LNCaP clone FGC (cell line): Measurements from ENCODE around the gene SERPINE1.

Experiments
- DNase-seq: peaks from one replicate; pipeline ENCODE4 v3.0.0-alpha.2; 2011; ENCODE audit warnings: low read depth
- H3K4me3 ChIP-seq: 2 replicates; pipeline ENCODE4 v1.5.1; 2011; ENCODE audit warnings: mild to moderate bottlenecking, low read depth, low read length, control low read depth
- TF ChIP-seq, protein P1 (sequence below): IDR thresholded peaks from 2 replicates; pipeline ENCODE4 v1.5.1; 2012; ENCODE audit warnings: mild to moderate bottlenecking; ENCODE audit not compliant: control insufficient read depth, insufficient read depth; ENCODE audit errors: extremely low read depth

SERPINE1 gene

DNA sequence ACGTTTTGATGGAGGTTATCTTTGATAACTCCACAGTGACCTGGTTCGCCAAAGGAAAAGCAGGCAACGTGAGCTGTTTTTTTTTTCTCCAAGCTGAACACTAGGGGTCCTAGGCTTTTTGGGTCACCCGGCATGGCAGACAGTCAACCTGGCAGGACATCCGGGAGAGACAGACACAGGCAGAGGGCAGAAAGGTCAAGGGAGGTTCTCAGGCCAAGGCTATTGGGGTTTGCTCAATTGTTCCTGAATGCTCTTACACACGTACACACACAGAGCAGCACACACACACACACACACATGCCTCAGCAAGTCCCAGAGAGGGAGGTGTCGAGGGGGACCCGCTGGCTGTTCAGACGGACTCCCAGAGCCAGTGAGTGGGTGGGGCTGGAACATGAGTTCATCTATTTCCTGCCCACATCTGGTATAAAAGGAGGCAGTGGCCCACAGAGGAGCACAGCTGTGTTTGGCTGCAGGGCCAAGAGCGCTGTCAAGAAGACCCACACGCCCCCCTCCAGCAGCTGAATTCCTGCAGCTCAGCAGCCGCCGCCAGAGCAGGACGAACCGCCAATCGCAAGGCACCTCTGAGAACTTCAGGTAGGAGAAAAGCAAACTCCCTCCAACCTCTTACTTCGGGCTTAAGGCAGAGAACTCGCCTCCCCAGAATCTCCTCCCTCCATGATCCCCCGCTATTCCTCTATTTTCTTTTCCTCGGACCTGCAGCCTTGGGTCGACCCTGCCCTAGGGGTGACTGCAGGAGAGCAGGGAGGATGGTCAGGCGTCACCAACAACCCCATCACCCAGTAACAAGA lies at the start of gene SERPINE1:
TSS of gene SERPINE1 (plus strand) at position 454 of the 809 bp plus-strand sequence. CDS start 1,290 bp downstream, outside the sequence.
- H3K4me3 ChIP-seq, result no peak within 1 kb of the TSS
- TF ChIP-seq, protein P1, sequence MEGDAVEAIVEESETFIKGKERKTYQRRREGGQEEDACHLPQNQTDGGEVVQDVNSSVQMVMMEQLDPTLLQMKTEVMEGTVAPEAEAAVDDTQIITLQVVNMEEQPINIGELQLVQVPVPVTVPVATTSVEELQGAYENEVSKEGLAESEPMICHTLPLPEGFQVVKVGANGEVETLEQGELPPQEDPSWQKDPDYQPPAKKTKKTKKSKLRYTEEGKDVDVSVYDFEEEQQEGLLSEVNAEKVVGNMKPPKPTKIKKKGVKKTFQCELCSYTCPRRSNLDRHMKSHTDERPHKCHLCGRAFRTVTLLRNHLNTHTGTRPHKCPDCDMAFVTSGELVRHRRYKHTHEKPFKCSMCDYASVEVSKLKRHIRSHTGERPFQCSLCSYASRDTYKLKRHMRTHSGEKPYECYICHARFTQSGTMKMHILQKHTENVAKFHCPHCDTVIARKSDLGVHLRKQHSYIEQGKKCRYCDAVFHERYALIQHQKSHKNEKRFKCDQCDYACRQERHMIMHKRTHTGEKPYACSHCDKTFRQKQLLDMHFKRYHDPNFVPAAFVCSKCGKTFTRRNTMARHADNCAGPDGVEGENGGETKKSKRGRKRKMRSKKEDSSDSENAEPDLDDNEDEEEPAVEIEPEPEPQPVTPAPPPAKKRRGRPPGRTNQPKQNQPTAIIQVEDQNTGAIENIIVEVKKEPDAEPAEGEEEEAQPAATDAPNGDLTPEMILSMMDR, result no peak
- DNase-seq, result no peak

DNA sequence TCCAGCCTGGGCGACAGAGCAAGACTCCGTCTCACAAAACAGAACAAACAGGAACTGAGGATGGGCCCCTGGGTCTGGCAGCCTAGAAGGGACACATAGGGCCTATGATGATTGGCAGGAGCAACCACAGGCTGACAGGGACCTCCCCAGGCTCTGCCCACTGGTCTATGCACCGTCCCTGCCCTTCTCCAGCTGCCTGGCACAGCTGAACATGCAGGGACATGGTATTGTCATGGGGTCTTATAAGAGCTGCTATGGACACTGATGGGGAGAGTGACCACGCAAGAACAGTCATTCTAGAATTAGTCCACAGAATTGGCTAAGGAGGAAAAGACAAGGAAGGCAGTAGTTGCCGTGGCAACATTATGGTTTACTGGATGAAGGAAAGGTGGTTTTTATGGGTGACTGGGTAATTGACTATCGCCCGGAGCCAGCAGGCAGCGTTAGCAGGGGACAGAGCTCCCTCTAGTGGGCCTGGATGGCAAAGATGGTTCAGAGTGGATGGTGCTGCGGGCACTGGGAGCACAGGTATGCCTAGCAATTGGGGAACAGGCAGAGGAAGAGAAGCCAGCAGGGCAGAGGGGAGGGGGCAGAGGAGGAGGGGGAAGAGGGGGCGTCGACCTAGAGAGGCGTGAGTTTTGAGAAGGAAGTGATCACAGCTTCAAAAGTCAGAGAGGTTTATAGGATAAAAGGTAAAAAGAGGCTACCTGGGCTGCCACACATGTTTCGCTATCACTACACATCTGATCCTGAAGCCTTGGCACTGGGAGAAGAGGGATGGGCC lies 49.4 kb upstream of the SERPINE1 start:
- H3K4me3 ChIP-seq, result no peak overlapping the region
- TF ChIP-seq, protein P1, result peak; percentile 98
- no peak for DNase-seq

DNA sequence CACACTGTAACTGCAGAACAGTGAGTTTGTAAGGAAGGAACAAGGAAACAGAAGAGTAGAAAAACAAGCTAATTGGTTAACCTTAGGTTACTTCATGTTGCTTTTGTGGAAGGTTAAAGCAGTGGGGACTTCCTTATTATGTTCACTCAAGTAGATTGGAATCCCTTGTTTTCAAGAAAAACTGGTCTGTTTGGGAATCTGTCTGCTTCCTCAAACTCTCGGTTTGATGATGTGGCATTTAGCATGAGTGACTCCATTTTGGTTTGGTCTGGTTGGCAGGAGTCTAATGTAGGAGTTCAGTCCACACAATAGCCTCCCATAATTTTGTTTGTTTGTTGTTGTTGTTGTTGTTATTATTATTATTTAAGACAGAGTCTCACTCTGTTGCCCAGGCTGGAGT lies 45.5 kb upstream of the SERPINE1 start:
- H3K4me3 ChIP-seq, result no peak overlapping the region
- DNase-seq, result no peak
- TF ChIP-seq, protein P1, result no peak

DNA sequence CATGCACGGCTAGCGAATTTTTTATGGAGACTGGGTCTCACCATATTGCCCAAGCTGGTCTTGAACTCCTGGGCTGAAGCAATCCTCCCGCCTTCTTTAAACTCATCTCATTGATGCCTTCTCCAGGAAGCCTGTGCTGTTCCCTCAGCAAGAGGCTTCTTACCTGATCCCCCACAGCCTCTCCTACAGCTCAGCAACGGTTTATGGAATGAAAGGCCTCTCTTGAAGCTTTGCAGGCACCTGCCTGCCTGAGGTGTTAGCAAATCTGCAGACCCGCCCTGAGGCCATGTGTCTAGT lies 42.1 kb upstream of the SERPINE1 start:
- DNase-seq, result no peak
- peak overlapping the region; percentile 73 for H3K4me3 ChIP-seq
- TF ChIP-seq, protein P1, result no peak

DNA sequence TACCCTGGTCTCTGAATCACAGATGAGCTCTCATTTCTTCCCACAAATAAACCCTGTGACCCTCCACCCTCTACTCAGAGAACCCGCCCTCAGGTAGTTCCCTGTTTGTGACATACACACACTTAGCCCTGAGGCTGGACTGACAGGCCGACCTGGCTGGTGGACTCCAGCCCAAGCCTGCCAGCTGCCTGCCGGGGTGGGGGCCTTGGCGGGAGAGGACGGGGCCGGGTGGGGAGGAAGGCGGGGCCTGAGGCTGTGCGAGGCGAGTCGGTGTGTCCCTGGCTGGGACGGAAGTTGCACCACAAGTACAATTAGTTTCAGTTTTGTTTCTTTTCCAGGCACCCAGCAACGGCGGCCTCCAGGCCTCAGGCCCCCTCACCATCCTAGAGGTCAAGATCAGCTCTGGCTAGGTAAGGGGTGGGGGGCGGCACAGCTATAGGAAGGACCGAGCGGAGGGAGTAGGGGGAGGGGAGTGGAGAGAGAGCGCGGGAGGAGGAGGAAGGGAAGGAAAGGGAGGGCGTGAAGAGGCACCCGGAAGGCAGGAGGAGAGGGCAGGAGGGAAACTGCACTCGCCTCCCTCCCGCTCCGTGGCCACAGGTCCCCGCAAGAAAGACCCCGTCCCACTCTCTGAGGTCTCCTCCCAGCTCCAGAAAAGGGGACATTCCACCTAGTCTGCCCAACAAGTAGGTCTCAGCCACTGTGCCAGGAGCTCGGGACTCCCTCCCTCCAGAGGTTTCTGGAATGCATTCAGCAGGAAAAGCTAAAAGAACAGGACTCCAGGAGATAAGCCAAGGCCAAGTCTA lies 41.5 kb upstream of the SERPINE1 start, which contains the start of gene TRIM56:
TSS of gene TRIM56 (plus strand) at position 320 of the 803 bp plus-strand sequence. CDS start 1,832 bp downstream, outside the sequence.
- TF ChIP-seq, protein P1, result no peak
- DNase-seq, result peak; percentile 69

DNA sequence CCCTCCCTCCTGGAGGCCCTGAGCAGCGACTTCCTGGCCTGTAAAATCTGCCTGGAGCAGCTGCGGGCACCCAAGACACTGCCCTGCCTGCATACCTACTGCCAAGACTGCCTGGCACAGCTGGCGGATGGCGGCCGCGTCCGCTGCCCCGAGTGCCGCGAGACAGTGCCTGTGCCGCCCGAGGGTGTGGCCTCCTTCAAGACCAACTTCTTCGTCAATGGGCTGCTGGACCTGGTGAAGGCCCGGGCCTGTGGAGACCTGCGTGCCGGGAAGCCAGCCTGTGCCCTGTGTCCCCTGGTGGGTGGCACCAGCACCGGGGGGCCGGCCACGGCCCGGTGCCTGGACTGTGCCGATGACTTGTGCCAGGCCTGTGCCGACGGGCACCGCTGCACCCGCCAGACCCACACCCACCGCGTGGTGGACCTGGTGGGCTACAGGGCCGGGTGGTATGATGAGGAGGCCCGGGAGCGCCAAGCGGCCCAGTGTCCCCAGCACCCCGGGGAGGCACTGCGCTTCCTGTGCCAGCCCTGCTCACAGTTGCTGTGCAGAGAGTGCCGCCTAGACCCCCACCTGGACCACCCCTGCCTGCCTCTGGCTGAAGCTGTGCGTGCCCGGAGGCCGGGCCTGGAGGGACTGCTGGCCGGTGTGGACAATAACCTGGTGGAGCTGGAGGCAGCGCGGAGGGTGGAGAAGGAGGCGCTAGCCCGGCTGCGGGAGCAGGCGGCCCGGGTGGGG lies 39.4 kb upstream of the SERPINE1 start:
- DNase-seq, result no peak
- no peak overlapping the region for H3K4me3 ChIP-seq
- TF ChIP-seq, protein P1, result no peak

More for the DNA sequence above, 41.5 kb upstream of the SERPINE1 start, which contains the start of gene TRIM56:
- peak within 1 kb of the TSS; percentile 73 for H3K4me3 ChIP-seq
